Stimulated activated CD4-positive, alpha-beta T cell treated with anti-CD3 and anti-CD28 coated beads, Interleukin-15, amount 100 ng/mL, for 24 hours (primary cell): ENCODE measurements around the gene ZFAND3.

ENCODE experiments used
- DNase-seq: peaks from one replicate; pipeline ENCODE4 v3.0.0-alpha.2; 2020

The ZFAND3 gene

GRCh38 chr6:37819177-37819801, at the start of gene ZFAND3:
Gene ZFAND3, plus strand, starts transcription at chr6:37819727. Its CDS starts 219 bp downstream, at chr6:37819946.
- peak; percentile 96 for DNase-seq

- no peak for DNase-seq
These were observed 45.4 kb upstream of the ZFAND3 start for GRCh38 chr6:37774028-37774680.

- DNase-seq: no peak
These were observed 43.0 kb upstream of the ZFAND3 start for GRCh38 chr6:37776566-37776965.

GRCh38 chr6:37777272-37777834, 42.2 kb upstream of the ZFAND3 start:
- DNase-seq: no peak

- no peak for DNase-seq
These were observed 40.3 kb upstream of the ZFAND3 start for GRCh38 chr6:37779111-37779800.

GRCh38 chr6:37779902-37780628, 39.5 kb upstream of the ZFAND3 start:
- no peak for DNase-seq

GRCh38 chr6:37781788-37782187, 37.7 kb upstream of the ZFAND3 start:
- no peak for DNase-seq

GRCh38 chr6:37783025-37783855, 36.3 kb upstream of the ZFAND3 start:
- peak; percentile 30 for DNase-seq

- peak; percentile 41 for DNase-seq
These were observed 35.5 kb upstream of the ZFAND3 start for GRCh38 chr6:37783856-37784584.

GRCh38 chr6:37784585-37784967, 35.0 kb upstream of the ZFAND3 start:
- DNase-seq: no peak

- no peak for DNase-seq
These were observed 34.4 kb upstream of the ZFAND3 start for GRCh38 chr6:37785002-37785662.

GRCh38 chr6:37785663-37786270, 33.8 kb upstream of the ZFAND3 start:
- DNase-seq: no peak

- no peak for DNase-seq
These were observed 32.3 kb upstream of the ZFAND3 start for GRCh38 chr6:37787216-37787615.

GRCh38 chr6:37788259-37788658, 31.3 kb upstream of the ZFAND3 start:
- DNase-seq: no peak

GRCh38 chr6:37791156-37791919, 28.2 kb upstream of the ZFAND3 start:
- DNase-seq: peak; percentile 92

- no peak for DNase-seq
These were observed 27.0 kb upstream of the ZFAND3 start for GRCh38 chr6:37792457-37793033.

- no peak for DNase-seq
These were observed 26.5 kb upstream of the ZFAND3 start for GRCh38 chr6:37793067-37793466.

GRCh38 chr6:37794825-37795224, 24.7 kb upstream of the ZFAND3 start:
- DNase-seq: no peak
